NB4 (cell line): ENCODE measurements around the gene NDUFB6.

ENCODE experiments used
- POLR2A ChIP-seq: IDR thresholded peaks from 2 replicates; pipeline ENCODE4 v1.6.1; 2011; ENCODE audit warnings: mild to moderate bottlenecking; ENCODE audit not compliant: insufficient read length; ENCODE audit errors: extremely low read depth
- TF ChIP-seq, protein P1 (sequence below): IDR thresholded peaks from one replicate; pipeline ENCODE4 v1.5.1; 2012; ENCODE audit warnings: low read depth, low read length
- TF ChIP-seq, protein P2 (sequence below): IDR thresholded peaks from 2 replicates; pipeline ENCODE4 v1.6.1; 2011; ENCODE audit warnings: low read depth, low read length

DNA sequence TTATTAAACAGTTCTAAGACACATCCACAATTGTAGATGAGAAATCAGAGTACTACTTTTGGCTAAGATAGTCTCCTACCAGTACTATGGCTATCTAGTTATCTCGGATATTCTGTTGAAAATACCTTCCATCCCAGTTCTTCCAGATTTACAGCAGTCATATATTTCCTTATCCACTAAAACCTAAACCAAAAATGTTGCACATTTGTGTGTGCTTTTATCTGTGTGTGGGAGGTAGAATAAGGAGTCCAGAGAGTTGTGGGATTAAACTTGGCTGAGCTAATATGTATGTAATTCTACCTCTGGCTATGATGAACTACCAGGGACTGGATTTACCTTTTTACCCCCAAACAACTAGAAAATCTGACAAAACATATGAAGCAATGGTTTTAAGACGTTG, 17.5 kb upstream of the NDUFB6 start:
- TF ChIP-seq, protein P1, sequence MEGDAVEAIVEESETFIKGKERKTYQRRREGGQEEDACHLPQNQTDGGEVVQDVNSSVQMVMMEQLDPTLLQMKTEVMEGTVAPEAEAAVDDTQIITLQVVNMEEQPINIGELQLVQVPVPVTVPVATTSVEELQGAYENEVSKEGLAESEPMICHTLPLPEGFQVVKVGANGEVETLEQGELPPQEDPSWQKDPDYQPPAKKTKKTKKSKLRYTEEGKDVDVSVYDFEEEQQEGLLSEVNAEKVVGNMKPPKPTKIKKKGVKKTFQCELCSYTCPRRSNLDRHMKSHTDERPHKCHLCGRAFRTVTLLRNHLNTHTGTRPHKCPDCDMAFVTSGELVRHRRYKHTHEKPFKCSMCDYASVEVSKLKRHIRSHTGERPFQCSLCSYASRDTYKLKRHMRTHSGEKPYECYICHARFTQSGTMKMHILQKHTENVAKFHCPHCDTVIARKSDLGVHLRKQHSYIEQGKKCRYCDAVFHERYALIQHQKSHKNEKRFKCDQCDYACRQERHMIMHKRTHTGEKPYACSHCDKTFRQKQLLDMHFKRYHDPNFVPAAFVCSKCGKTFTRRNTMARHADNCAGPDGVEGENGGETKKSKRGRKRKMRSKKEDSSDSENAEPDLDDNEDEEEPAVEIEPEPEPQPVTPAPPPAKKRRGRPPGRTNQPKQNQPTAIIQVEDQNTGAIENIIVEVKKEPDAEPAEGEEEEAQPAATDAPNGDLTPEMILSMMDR = no peak
- TF ChIP-seq, protein P2, sequence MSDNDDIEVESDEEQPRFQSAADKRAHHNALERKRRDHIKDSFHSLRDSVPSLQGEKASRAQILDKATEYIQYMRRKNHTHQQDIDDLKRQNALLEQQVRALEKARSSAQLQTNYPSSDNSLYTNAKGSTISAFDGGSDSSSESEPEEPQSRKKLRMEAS = no peak
- TF ChIP-seq POLR2A = no peak
